ENCODE results near the gene FBRS.
"Not testable (repeated sequence)": the region's sequence is repeated elsewhere in the genome, so short reads cannot be mapped to it uniquely, and the experiment has no call there.

The FBRS gene

DNA sequence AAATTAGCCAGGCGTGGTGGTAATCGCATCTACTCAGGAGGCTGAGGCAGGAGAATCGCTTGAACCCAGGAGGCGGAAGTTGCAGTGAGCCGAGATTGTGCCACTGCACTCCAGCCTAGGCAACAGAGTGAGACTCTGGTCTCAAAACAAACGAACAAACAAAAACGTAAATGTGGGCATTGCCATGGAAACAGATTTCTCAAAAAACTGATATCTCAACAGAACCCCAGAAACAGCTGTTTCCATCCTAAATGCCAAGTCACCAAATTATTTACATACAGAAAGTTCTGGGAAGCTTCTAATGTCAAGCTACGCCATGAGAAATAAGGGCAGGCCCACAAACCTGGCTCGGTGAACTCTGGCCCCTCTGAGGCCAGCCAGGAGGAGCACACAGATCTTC lies 32.0 kb upstream of the FBRS start:
- H3K36me3 ChIP-seq (ENCODE audit: control insufficient read depth, insufficient read depth, low read length), result no peaks in the 10 kb centered on the region
- H3K9ac ChIP-seq (ENCODE audit: low read length), result no peak overlapping the region
- H3K27ac ChIP-seq (ENCODE audit: low read depth, low read length), result no peak overlapping the region
- no peaks in the 10 kb centered on the region for H3K4me1 ChIP-seq (ENCODE audit: control insufficient read depth, insufficient read depth, low read length)
- H3K27me3 ChIP-seq (ENCODE audit: control insufficient read depth, insufficient read depth, low read length), result no peaks in the 10 kb centered on the region
- H3K4me3 ChIP-seq (ENCODE audit: low read length), result no peak overlapping the region

DNA sequence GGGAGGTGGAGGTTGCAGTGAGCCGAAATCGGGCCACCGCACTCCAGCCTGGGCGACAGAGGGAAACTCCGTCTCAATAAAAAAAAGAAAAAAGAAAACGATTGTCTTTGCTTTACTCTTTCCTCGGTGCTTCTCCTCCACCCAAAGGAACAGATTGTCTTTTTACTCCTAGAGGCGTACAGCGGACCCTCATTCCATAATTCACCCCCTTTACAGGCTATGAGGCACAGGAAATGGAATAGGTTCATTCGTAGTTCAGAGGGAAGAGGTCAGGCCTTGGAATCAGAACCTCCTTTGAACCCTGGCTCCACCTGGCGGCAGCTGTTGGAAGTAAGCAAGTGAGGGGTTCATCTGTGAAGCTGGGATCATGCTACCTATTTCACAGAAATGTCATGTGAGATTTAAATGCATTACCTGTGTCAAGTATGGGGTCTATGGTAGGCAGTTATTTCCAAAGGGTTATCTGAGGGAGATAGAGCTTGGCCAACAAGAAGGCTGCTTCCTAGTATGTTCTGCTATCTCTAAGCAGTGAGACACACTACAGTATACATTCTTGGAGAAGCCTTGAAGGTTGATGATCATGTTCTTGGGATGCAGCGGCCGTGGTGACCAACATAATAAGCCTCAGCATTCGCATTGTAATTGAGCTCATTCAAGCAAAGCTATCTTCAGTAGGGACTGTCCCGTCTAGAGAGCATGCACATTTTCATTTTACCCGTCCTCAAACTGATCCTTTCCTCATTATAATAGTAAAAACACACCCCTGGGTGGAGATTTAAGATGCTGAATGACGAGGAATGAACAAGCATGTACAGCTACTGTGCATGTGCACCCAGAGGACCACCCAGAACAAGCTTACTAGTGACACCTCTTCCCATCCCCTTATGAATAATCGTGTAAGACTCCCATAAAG lies 29.3 kb upstream of the FBRS start:
- H3K4me1 ChIP-seq (ENCODE audit: control insufficient read depth, insufficient read depth, low read length), result no peaks in the 10 kb centered on the region
- no peaks in the 10 kb centered on the region for H3K27me3 ChIP-seq (ENCODE audit: control insufficient read depth, insufficient read depth, low read length)
- no peak overlapping the region for H3K27ac ChIP-seq (ENCODE audit: low read depth, low read length)
- H3K36me3 ChIP-seq (ENCODE audit: control insufficient read depth, insufficient read depth, low read length), result no peaks in the 10 kb centered on the region
- H3K9ac ChIP-seq (ENCODE audit: low read length), result no peak overlapping the region
- peak overlapping the region; percentile 55 for H3K4me3 ChIP-seq (ENCODE audit: low read length)

DNA sequence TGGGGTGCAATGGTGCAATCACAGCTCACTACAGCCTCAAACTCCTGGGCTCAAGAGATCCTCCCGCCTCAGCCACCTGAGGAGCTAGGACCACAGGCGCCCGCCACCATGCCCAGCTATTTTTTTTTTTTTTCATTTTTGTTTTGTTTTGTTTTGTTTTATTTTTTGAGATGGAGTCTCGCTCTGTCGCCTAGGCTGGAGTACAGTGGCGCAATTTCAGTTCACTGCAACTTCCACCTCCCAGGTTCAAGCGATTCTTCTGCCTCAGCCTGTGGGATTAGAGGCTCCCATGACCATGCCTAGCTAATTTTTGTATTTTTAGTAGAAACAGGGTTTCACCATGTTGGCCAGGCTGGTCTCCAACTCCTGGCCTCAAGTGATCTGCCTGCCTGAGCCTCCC lies 25.8 kb upstream of the FBRS start:
- H3K27ac ChIP-seq (ENCODE audit: low read depth, low read length); H3K27me3 ChIP-seq (ENCODE audit: control insufficient read depth, insufficient read depth, low read length); H3K36me3 ChIP-seq (ENCODE audit: control insufficient read depth, insufficient read depth, low read length); H3K9ac ChIP-seq (ENCODE audit: low read length); H3K4me1 ChIP-seq (ENCODE audit: control insufficient read depth, insufficient read depth, low read length); H3K4me3 ChIP-seq (ENCODE audit: low read length): not testable (repeated sequence)

DNA sequence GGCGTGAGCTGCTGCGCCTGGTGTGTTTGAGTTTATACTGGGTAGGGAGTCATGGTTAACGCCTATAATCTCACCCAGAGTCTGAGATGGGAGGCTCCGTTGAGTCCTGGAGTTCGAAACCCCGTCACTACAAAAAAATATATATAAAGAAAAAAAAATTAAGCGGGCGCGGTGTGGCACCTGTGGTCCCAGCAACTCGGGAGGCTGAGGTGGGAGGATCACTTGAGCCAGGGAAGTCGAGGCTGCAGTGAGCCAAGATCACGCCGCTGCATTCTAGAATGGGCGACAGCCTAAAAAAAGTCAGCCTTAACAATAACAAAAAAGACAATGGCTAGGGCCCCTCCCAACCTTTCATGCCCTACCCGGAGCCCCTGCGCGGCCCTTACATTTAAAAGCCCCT lies 24.7 kb upstream of the FBRS start:
- peak overlapping the region; percentile 98 for H3K27ac ChIP-seq (ENCODE audit: low read depth, low read length)

DNA sequence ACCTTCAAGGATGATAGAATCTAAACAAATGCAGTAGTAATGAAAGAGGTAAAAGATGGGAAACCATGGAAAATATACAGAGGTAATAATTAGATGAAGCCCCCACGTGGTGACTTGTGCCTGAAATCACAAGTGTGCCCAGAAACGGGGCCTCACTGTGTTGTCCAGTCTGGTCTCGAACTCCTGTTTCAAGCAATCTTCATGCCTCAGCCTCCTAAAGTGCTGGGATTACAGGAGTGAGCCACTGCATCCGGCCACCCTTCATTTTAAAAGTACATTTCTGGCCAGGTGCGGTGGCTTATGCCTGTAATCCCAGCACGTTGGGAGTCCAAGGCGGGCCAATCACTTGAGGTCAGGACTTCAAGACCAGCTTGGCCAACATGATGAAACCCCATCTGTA lies 21.6 kb upstream of the FBRS start:
- Histone ChIP-seq H3K4me3 (ENCODE audit: low read length) (no peak overlapping the region), H3K9ac (ENCODE audit: low read length) (no peak overlapping the region), H3K4me1 (ENCODE audit: control insufficient read depth, insufficient read depth, low read length) (no peaks in the 10 kb centered on the region), H3K36me3 (ENCODE audit: control insufficient read depth, insufficient read depth, low read length) (no peaks in the 10 kb centered on the region), H3K27me3 (ENCODE audit: control insufficient read depth, insufficient read depth, low read length) (no peaks in the 10 kb centered on the region), H3K27ac (ENCODE audit: low read depth, low read length) (no peak overlapping the region)

More for the DNA sequence above, 24.7 kb upstream of the FBRS start:
- Histone ChIP-seq H3K27me3 (ENCODE audit: control insufficient read depth, insufficient read depth, low read length) (no peaks in the 10 kb centered on the region), H3K36me3 (ENCODE audit: control insufficient read depth, insufficient read depth, low read length) (no peaks in the 10 kb centered on the region), H3K9ac (ENCODE audit: low read length) (no peak overlapping the region), H3K4me3 (ENCODE audit: low read length) (peak overlapping the region; percentile 72), H3K4me1 (ENCODE audit: control insufficient read depth, insufficient read depth, low read length) (no peaks in the 10 kb centered on the region)

DNA sequence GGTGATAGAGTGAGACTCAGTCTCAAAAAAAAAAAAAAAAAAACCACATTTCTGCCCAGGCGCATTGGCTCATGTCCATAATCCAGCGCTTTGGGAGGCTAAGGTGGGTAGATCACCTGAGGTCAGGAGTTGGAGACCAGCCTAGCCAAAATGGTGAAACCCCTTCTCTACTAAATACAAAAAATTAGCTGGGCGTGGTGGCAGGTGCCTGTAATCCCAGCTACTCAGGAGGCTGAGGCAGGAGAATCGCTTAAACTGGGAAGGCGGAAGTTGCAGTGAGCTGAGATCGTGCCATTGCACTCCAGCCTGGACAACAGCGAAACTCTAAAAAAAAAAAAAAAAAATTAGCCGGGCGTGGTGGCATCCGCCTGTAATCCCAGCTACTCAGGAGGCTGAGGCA lies 21.1 kb upstream of the FBRS start:
- H3K4me3 ChIP-seq (ENCODE audit: low read length); H3K27ac ChIP-seq (ENCODE audit: low read depth, low read length); H3K27me3 ChIP-seq (ENCODE audit: control insufficient read depth, insufficient read depth, low read length); H3K36me3 ChIP-seq (ENCODE audit: control insufficient read depth, insufficient read depth, low read length); H3K4me1 ChIP-seq (ENCODE audit: control insufficient read depth, insufficient read depth, low read length); H3K9ac ChIP-seq (ENCODE audit: low read length): not testable (repeated sequence)

DNA sequence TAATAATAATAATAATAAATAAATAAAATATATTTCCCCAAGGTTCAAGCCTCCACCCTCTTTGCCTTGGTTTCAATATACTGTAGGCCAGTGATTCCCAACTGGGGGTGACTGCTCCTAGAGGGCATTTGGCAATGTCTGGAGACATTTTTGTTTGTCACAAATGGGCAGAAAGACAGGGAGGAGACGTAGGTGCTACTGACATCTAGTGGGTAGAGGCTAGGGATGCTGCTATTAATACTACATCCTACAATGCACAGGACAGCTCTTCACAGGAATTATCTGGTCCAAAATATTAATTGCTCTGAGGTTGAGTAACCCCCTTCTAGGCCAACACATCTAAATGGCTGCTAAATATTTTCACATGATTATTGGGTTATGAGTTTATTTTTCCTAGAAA lies 20.3 kb upstream of the FBRS start:
- Histone ChIP-seq H3K27ac (ENCODE audit: low read depth, low read length) (no peak overlapping the region), H3K4me3 (ENCODE audit: low read length) (no peak overlapping the region), H3K4me1 (ENCODE audit: control insufficient read depth, insufficient read depth, low read length) (no peaks in the 10 kb centered on the region), H3K27me3 (ENCODE audit: control insufficient read depth, insufficient read depth, low read length) (no peaks in the 10 kb centered on the region), H3K9ac (ENCODE audit: low read length) (no peak overlapping the region), H3K36me3 (ENCODE audit: control insufficient read depth, insufficient read depth, low read length) (no peaks in the 10 kb centered on the region)

DNA sequence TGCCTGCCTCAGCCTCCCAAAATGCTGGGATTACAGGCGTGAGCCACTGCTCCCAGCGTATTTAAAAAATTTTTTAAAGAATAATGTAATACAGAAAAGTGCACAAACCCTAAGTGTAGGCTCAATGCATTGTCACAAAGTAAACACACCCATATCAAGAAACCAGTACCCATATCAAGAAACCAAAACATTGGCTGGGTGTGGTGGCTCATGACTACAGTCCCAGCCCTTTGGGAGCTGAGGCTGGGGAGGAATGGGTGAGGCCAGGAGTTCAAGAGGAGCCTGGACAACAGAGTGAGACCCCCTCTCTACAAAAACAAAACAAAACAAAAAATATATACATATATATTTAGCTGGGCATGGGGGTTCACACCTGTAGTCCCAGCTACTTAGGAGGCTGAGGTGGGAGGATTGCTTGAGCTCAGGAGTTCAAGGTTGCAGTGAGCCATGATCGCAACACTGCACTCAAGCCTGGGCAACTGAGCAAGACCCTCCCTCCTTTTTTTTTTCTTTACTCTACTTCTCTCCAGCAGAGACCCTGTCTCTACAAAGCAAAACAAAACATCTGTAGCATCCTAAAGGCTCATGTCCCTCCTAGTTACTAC lies 16.8 kb upstream of the FBRS start:
- Histone ChIP-seq H3K9ac (ENCODE audit: low read length) (no peak overlapping the region), H3K4me3 (ENCODE audit: low read length) (no peak overlapping the region), H3K27me3 (ENCODE audit: control insufficient read depth, insufficient read depth, low read length) (no peaks in the 10 kb centered on the region), H3K36me3 (ENCODE audit: control insufficient read depth, insufficient read depth, low read length) (no peaks in the 10 kb centered on the region), H3K4me1 (ENCODE audit: control insufficient read depth, insufficient read depth, low read length) (no peaks in the 10 kb centered on the region), H3K27ac (ENCODE audit: low read depth, low read length) (no peak overlapping the region)

DNA sequence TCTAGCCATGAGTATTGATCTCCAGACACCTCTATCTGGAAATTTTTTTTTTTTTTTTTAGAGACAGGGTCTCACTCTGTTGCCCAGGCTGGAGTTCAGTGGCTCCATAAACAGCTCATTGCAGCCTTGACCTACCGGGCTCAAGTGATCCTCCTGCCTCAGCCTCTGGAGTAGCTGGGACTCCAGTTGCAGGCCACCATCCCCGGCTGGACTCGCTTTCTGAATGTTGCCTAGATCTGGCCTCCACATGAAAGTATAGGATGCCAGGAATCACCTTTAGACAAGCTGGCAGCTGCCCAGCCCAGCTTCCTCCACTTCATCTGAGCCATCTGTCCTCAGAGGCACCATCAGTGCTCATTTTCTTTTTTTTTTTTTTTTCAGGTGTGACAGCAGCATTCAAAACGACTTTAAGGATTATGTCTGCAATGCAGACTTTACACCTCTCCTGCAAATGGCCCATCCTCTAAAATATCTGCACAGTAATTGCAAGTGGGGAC lies 13.8 kb upstream of the FBRS start:
- Histone ChIP-seq H3K4me3 (ENCODE audit: low read length) (no peak overlapping the region), H3K4me1 (ENCODE audit: control insufficient read depth, insufficient read depth, low read length) (no peaks in the 10 kb centered on the region), H3K9ac (ENCODE audit: low read length) (no peak overlapping the region), H3K27me3 (ENCODE audit: control insufficient read depth, insufficient read depth, low read length) (no peaks in the 10 kb centered on the region), H3K36me3 (ENCODE audit: control insufficient read depth, insufficient read depth, low read length) (no peaks in the 10 kb centered on the region), H3K27ac (ENCODE audit: low read depth, low read length) (no peak overlapping the region)

DNA sequence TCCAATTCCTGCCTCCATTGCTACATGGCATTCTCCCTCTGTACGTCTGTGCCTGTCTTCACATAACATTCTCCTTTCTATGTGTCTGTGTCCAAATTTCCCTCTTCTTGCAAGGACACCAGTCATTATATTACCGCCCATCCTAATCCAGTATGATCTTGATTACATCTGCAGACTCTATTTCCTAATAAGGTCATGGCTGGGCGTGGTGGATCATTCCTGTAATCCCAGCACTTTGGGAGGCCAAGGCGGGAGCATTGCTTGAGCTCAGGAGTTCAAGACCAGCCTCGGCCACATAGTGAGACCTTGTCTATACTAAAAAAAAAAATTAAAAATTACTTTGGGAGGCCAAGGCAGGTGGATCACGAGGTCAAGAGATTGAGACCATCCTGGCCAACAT lies 12.5 kb upstream of the FBRS start:
- Histone ChIP-seq H3K27ac (ENCODE audit: low read depth, low read length) (no peak overlapping the region), H3K36me3 (ENCODE audit: control insufficient read depth, insufficient read depth, low read length) (no peaks in the 10 kb centered on the region), H3K4me3 (ENCODE audit: low read length) (no peak overlapping the region), H3K9ac (ENCODE audit: low read length) (no peak overlapping the region), H3K4me1 (ENCODE audit: control insufficient read depth, insufficient read depth, low read length) (no peaks in the 10 kb centered on the region), H3K27me3 (ENCODE audit: control insufficient read depth, insufficient read depth, low read length) (no peaks in the 10 kb centered on the region)

DNA sequence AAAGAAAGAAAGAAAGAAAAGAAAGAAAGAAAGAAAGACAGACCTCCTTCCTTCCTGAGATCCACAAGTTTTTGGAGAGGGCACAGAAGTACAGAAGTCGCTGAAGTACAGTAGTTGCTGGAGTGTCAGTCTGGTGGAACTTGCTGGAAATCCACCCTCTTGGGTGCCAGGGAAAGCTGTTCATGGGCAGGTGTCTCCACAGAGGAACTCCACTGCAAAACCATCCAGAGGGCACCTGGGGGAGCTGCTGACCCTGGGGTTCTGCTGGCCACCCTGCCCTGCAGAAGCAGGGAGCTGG lies 11.0 kb upstream of the FBRS start:
- Histone ChIP-seq H3K27me3 (ENCODE audit: control insufficient read depth, insufficient read depth, low read length) (no peaks in the 10 kb centered on the region), H3K27ac (ENCODE audit: low read depth, low read length) (no peak overlapping the region), H3K4me1 (ENCODE audit: control insufficient read depth, insufficient read depth, low read length) (peaks cover 6% of the 10 kb centered on the region), H3K4me3 (ENCODE audit: low read length) (no peak overlapping the region), H3K36me3 (ENCODE audit: control insufficient read depth, insufficient read depth, low read length) (no peaks in the 10 kb centered on the region), H3K9ac (ENCODE audit: low read length) (no peak overlapping the region)

DNA sequence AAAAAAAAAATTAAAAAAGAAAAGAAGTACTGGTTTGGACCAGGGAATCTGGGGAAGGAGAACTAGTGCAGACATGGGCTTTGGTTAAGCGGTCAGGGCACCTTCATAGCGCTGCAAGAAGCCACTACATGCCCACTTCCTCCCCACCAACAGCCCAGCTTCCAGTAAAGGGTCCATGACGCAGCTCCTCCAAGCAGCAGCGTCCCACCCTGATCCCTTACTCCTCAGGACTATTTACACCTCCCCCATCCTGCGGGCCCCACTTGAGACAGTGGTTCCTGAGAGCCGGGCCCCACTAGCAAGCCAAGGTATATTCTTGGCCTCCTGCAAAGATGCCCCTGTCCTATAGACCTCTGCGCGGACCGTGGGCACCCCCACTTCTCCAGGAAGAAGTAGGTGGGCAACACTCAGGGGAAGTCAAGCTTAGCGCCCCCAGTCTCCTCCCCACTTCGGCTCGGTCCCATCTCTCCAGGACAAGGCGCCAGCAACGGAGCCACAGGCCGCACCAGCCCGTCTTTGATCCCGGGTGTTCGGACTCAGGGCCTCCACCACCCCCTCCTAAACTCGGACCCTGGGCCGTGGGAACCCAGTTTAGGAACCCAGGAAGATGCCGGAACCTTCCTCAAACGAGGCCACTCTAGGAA lies 8.4 kb upstream of the FBRS start:
- Histone ChIP-seq H3K9ac (ENCODE audit: low read length) (peak overlapping the region; percentile 51), H3K4me1 (ENCODE audit: control insufficient read depth, insufficient read depth, low read length) (peaks cover 10% of the 10 kb centered on the region), H3K4me3 (ENCODE audit: low read length) (peak overlapping the region; percentile 75), H3K36me3 (ENCODE audit: control insufficient read depth, insufficient read depth, low read length) (peaks cover 9% of the 10 kb centered on the region), H3K27ac (ENCODE audit: low read depth, low read length) (peak overlapping the region; percentile 98), H3K27me3 (ENCODE audit: control insufficient read depth, insufficient read depth, low read length) (no peaks in the 10 kb centered on the region)
